Measurements from ENCODE around the gene PLA2R1. TPM values are rescaled to one million over a fixed set of nuclear protein-coding genes. Genes with fewer than 3 reads are reported as not detected.

PLA2R1 gene
- total and polyA plus RNA-seq, 10 of the 15 experiments (the other 5 are each of a cell fraction or from before 2014, with no cell fraction given): 0.01 to 0.05 (median 0.02) TPM; not detected in 6

- H3K27ac ChIP-seq (ENCODE audit: control insufficient read depth, insufficient read depth): no peak overlapping the region
- H3K36me3 ChIP-seq (ENCODE audit: control insufficient read depth in 2 of 2, insufficient read depth in 2 of 2, low read length in 1 of 2): no peaks in the 10 kb centered on the region
- H3K4me2 ChIP-seq (ENCODE audit: control insufficient read depth, insufficient read depth): no peak overlapping the region
- DNase-seq (ENCODE audit: low read depth, low spot score) (no peak), FAIRE-seq (no peak), ATAC-seq (no peak)
- H2AFZ ChIP-seq (ENCODE audit: control insufficient read depth, low read depth, low read length): no peak overlapping the region
- H3K9ac ChIP-seq (ENCODE audit: control insufficient read depth, insufficient read depth, low read length): no peak overlapping the region
- H3K79me2 ChIP-seq (ENCODE audit: control insufficient read depth, insufficient read depth, low read length): no peaks in the 10 kb centered on the region
- CTCF ChIA-PET: no interaction called here
- SMC1A ChIA-PET (ENCODE audit: uncharacterized antibody, unreplicated experiment): no interaction called here
- in situ Hi-C loops (cut with MboI) (no loop called here), intact Hi-C loops (cut with micrococcal nuclease; ENCODE audit: unreplicated experiment) (no loop called here)
- no peak for TF ChIP-seq PRDM15 (CRISPR knock-in tag; IDR thresholded peaks at IDR 0.05)
- RAD21 ChIA-PET (ENCODE audit: unreplicated experiment): no interaction called here
- BruUV-seq (replicated peaks): no TSS peak
- no peak overlapping the region for H3K4me3 ChIP-seq
- no peaks in the 10 kb centered on the region for H3K4me1 ChIP-seq (ENCODE audit: control insufficient read depth, insufficient read depth, low read length)
- H4K20me1 ChIP-seq (ENCODE audit: control insufficient read depth, insufficient read depth): no peaks in the 10 kb centered on the region
- POLR2A ChIA-PET: no interaction called here
- no peaks in the 10 kb centered on the region for H3K9me3 ChIP-seq (replicated peaks; ENCODE audit: control insufficient read depth, insufficient read depth, low read length)
- no peaks in the 10 kb centered on the region; a peak in 3 of 4 replicates for H3K27me3 ChIP-seq (replicated peaks in 1 of 2; ENCODE audit: control insufficient read depth in 2 of 2, insufficient read depth in 2 of 2, low read length in 1 of 2)
- 50% methylated on average over 7 of the region's 7 CpGs for WGBS (ENCODE audit: insufficient coverage, insufficient replicate concordance, low lambda C conversion rate, missing lambda C conversion rate)
These were observed 16.7 kb downstream of the PLA2R1 start for GRCh38 chr2:160045703-160046210.

- ChIA-PET SMC1A (ENCODE audit: uncharacterized antibody, unreplicated experiment) (no interaction called here), CTCF (no interaction called here), POLR2A (no interaction called here), RAD21 (ENCODE audit: unreplicated experiment) (no interaction called here)
- Histone ChIP-seq H3K36me3 (ENCODE audit: control insufficient read depth in 2 of 2, insufficient read depth in 2 of 2, low read length in 1 of 2) (no peaks in the 10 kb centered on the region), H3K4me2 (ENCODE audit: control insufficient read depth, insufficient read depth) (no peak overlapping the region), H3K9me3 (replicated peaks; ENCODE audit: control insufficient read depth, insufficient read depth, low read length) (no peaks in the 10 kb centered on the region), H3K27ac (ENCODE audit: control insufficient read depth, insufficient read depth) (no peak overlapping the region), H3K79me2 (ENCODE audit: control insufficient read depth, insufficient read depth, low read length) (no peaks in the 10 kb centered on the region), H2AFZ (ENCODE audit: control insufficient read depth, low read depth, low read length) (no peak overlapping the region), H3K4me1 (ENCODE audit: control insufficient read depth, insufficient read depth, low read length) (no peaks in the 10 kb centered on the region), H3K4me3 (no peak overlapping the region), H3K9ac (ENCODE audit: control insufficient read depth, insufficient read depth, low read length) (no peak overlapping the region), H4K20me1 (ENCODE audit: control insufficient read depth, insufficient read depth) (no peaks in the 10 kb centered on the region), H3K27me3 (replicated peaks in 1 of 2; ENCODE audit: control insufficient read depth in 2 of 2, insufficient read depth in 2 of 2, low read length in 1 of 2) (no peaks in the 10 kb centered on the region; a peak in 3 of 4 replicates)
- intact Hi-C loops (cut with micrococcal nuclease; ENCODE audit: unreplicated experiment) (no loop called here), in situ Hi-C loops (cut with MboI) (no loop called here)
- DNase-seq (ENCODE audit: low read depth, low spot score) (no peak), ATAC-seq (no peak), FAIRE-seq (no peak)
- no TSS peak for BruUV-seq (replicated peaks)
- WGBS (ENCODE audit: insufficient coverage, insufficient replicate concordance, low lambda C conversion rate, missing lambda C conversion rate): 51% methylated on average over 8 of the region's 8 CpGs
- TF ChIP-seq TCF12 (IDR thresholded peaks at IDR 0.05; ENCODE audit: low read depth, low read length): no peak
- TF ChIP-seq ZNF592 (IDR thresholded peaks at IDR 0.05): no peak
- no peak for TF ChIP-seq RELA (IDR thresholded peaks at IDR 0.05; ENCODE audit: borderline replicate concordance, partially characterized antibody)
- TF ChIP-seq RCOR1 (conservative IDR thresholded peaks at IDR 0.05; ENCODE audit: low read depth, low read length): no peak
- no peak for TF ChIP-seq ZNF274 (IDR thresholded peaks at IDR 0.05; ENCODE audit: insufficient read depth, insufficient read length)
- TF ChIP-seq NKRF (conservative IDR thresholded peaks at IDR 0.05): no peak
- TF ChIP-seq SP1 (IDR thresholded peaks at IDR 0.05; ENCODE audit: low read depth, low read length): no peak
These were observed 17.7 kb downstream of the PLA2R1 start for GRCh38 chr2:160044728-160045127.
